Amygdala (tissue), 56 donors: ENCODE data around the gene SLC29A3.
A peak's percentile ranks its signal among the peaks of the same experiment; 100 is the strongest.

Source experiments
- DNase-seq, 56 donors: peaks; one replicate each; lab custom pipeline; 2025; lab: John Stamatoyannopoulos, UW

Gene SLC29A3

DNA sequence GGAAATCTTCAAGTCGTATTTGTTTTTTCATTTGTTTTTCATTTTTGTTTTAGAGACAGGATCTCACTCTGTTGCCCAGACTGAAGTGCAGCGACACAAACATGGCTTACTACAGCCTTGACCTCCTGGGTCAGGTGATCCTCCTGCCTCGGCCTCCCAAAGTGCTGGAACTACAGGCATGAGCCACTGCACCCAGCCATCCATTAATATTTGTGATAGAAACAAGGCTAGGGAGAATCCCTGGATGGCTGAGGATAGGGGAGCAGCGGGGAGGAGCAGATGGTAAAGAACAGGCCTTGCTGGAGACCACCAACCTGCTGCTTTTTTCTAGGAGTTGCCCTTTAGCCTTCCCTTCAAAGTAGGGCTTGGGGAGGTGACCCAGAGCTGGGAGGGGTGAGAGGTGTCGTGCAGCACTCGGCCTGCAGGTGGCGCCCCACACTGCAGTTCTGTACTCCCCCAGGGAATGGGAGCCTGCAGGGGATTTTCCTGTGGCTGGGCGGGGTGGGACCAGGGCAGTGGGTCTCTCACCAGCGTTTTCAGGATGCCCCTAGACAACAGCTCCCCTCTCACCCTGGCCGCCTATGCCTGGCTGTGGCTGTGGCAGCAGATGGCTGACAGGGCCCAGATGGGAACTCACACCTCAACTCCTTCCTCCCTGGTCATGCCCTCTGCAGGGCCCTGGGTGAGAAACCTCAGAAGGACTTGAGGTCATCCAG is 65.1 kb downstream of the SLC29A3 start:
- DNase-seq = peak in 51 of 56 donors; percentile 14 to 89 (median 61)

DNA sequence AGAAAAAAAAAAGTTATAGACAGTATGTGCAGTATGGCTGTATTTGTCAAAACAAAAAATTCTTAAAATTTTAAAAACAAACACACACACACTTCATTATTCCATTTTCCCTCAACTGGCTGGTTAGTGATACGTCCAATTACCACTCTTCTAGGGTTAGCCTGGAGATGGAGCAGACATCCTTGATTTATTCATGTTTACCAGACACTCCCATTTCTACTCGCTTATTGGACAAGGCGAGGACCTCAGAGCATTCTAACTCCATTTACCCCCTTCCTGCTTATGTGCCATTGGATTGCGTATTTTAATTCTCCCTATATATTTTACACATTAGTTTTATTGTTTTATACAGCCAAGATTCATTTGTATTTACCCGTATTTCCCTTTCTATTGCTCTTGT is 69.1 kb downstream of the SLC29A3 start:
- no peak for DNase-seq

DNA sequence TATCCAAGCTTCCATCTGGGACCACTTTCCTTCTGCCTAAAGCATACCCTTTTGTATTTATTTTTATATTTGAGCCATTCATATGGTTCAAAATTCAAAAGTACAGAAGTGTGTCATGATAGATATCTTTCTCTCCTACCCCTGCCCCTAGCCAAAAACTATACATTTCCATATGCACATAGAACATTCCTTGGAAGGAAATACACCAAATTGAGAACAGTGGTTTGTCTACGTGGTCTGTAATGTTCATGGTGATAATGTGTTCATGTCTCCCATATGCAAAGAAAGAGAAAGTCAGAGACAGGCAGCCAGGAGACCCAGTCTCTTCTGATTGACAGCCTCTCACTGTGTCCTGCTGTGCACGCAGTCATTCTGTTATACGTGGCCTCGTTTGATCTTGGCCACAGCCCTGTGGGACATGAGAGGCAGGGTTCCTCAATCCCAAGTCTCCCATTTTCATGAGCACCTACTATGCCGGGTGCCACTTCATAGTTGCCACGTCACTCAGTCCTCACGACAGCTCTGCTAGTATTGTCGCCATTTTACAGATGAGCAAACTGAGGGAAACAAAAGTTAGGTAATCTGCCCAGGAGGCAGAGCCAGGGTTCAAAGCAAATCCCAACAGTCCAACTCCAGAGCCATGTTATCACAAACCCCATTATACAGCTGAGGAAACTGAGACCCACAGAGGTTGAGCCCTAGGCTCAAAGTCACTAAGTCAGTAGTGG is 69.7 kb downstream of the SLC29A3 start:
- DNase-seq = no peak

DNA sequence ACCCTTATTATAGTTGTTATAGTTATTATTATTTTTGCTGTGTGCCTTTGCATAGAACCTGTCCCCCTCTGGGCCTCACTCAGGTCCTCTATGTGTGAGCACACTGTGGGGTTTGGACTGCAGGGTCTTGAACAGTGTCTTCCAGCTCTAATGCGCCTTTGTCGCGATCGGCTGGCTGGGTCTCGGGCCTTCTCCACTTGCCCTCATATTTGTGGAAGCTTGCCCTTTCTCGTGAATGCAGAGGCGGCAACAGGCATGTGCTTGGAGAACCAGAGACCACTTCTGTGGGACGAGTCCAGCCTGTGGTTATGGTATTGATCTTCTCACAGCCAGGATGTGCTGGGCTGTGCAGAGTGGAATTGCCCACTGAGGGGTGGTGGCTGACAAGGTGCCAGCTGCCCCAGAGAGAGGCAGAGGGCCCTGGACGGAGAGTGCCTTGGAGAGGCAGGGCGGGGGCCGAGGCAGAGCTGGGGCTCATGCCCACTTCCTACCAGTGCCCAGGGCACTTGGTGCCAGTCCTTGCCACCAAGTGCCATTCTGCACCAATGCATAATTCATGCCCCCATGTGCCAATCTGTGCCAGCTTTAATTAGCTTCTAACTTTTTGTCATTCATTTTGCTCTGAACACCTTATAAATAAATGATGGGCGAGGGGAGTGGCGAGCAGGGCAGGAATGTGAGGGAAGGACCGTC is 70.9 kb downstream of the SLC29A3 start:
- peak in 8 of 56 donors; percentile 23 to 66 (median 46) for DNase-seq

DNA sequence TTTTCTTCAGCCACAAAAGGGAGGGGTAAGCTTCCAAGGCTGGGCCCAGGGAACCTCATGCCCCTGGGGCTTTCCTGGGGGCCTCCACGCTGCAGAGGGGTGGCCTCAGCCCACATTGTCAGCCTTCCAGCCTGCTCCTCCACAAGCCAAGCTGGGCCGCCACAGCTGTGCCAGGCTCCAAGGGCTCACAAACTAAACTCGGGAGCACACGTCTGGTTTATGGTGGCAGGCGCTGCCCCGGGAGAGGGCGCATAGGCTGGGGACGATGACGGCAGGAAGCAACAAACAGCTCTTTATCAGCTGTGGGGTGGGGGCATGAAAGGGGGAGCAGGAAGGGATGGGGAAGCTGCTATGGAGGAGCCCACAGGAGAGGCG is 71.4 kb downstream of the SLC29A3 start:
- peak in 37 of 56 donors; percentile 20 to 76 (median 48) for DNase-seq

DNA sequence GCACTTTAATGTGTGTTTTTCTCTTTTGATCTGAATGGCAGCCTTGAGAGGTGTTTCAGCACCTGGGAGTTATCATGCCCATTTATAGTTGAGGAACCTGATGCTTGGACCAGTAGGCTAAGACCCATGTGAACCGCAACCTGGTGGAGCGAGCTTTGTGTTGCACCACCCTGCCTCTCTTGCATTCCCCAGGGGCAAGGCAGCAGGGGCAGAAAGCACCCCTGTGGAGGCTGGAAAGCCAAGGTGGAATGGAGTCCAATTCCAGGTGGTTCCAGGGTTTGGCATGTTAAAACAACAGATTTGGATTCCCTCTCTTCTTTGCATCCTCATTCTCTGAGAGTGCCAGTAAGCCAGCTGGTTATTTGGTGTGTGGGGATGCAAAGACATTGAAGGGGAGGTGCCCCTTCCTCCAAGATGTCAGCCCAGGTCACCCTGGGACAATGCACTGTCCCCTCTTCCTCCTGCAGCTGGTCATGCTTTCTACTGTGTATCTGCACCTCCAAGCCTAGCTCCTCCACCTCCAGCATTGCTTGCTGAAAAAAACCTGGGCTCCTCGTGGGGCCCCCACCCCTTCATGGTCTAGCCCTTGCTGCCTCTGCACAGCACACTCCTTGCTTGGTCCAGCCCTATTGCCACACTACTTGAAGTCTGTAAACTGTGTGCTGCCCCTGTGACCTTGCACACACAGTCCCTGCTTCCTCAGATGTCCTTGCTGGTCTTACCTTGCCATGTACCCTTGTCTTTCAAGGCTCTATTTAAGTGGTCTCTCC is 72.0 kb downstream of the SLC29A3 start:
- DNase-seq = no peak

DNA sequence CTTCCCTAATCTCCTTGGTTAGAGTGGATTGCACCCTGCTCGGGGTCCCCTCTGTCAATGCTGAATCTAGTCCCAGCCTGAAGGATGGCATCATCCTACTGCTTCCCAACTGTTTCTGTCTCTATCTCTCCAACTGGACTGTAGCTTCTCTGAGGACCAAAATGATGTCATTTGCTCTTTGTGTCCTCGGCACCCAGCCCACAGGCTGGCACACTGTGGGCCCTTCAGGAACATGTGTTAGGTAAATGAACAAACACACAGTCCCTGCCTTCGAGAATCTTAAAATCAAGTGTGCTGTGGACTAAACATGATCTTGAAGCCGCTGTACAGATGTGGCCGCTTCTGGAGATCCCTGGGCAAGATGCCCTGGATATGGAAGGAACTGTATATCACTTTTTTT is 72.6 kb downstream of the SLC29A3 start:
- peak in 1 of 56 donors; percentile 46 for DNase-seq

DNA sequence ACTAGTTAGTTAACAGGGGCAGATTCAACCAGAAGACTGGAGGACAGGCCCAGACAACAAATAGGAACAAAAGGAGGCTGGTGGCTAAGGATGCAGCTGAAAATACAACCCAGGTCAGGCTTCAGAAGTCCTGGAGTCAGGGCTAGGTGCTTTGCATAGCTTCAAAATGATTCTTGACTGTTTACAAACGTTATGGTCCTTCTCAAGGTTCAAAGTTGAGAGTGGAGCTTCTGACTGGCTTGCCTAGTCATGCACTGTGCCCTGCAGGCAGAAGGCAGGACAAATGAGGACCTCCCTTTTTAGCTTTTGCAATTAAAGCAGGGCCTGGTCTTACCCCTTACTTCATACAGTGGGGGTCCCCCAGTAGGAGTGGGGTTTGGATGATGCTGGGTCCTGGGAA is 73.2 kb downstream of the SLC29A3 start:
- DNase-seq = no peak

DNA sequence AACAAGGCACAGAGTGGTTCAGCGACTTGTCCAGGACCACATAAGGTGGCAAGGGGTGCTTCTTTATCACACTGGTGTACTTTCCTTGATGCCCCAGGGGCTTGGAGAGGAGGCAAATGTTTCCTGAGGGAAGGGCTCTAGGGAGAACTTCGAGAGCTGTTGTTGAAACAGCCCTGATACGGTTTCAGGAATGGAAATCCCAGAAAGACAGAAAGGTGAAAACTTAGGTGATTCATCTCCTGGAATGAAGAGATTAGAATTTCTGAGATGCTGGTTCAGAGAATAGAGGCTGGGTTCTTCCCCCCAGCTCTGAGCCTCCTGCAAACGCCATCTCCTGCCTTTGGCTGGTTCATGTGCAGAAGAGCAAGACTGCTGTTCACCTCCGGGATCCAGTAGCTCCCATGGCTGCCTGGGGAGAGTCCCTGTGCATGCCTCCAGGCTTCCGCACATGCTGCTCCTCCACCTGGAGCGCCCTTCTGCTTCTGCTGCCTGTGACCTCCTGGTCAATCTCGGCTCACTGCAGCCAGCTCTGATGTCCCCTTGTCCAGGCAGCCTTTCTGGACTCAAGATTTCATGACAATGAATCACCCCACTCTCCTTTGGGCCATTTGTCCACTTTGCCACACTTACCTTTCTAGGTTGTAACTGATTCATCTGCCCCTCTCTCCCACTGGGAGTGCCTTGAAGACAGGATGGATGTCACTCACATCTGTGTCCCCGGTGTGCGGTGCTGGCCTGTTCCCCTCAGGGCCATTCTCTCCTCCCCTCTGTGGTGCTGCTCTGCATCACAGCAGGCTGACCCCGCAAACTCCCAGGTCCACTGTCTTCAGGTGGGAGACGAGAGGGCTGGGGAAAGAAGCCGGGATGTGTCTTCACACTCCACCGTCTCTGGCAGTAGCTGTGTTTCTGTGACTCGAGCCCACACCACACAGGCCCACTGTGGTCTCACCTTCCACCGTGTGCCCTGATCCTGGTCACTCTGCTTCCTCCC is 74.0 kb downstream of the SLC29A3 start:
- DNase-seq = no peak

DNA sequence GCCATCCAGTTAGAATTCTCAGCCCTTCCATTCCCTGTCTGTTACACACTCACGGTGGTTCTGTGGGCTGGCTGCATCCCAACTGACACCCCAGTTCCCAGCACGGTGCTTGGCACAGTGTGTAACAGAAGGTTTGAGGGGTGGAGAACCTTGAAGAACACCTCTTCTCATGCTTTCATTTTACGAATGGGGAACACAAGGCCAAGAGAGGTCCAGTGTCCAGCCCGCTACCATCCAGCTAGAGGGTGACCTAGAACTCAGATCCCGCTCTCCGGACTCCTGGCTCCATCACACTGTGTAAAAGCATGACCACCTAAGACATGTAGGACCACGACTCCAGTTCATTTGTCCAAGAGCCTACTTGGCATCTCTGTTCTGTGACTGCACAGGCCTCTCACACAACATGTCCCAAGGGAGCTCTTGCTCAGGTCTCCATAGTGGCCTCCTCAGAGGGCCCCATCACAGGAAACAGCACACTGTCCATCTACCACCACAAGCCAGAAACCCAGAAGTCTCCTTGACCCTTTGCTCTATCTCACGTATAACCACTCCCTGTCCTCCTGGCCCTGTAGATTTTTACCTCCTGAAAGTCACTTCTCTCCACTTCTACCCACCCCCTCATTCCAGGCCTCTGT is 74.9 kb downstream of the SLC29A3 start:
- DNase-seq = no peak

DNA sequence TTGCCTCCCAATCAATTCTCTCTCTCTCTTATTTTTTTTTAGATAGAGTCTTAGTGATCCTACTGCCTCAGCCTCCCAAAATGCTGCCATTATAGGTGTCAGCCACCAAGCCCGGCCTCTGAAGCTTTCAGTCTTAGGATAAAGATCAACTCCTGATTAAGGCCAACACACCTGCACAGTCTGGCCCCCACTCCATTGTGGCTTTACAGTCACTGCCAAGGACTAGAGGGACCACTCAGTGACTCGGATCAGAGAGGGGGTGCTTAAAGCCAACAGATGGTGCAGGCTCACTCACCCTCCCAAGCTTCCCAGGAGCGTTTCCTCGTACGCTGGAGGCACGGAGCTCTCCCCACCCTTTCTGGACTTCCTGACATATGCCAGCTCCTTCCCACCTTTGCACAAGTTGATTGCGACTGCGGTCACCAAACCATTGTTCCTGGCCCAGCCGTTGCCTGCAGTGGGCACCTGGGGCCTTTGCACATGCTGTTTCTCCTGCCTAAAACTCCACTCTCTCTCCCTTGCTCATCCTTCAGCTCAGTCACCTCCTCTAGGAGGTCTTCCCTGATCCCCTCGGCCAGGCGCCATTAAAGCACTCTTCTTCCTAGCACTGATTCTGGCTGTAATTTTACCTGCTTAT is 76.0 kb downstream of the SLC29A3 start:
- no peak for DNase-seq

DNA sequence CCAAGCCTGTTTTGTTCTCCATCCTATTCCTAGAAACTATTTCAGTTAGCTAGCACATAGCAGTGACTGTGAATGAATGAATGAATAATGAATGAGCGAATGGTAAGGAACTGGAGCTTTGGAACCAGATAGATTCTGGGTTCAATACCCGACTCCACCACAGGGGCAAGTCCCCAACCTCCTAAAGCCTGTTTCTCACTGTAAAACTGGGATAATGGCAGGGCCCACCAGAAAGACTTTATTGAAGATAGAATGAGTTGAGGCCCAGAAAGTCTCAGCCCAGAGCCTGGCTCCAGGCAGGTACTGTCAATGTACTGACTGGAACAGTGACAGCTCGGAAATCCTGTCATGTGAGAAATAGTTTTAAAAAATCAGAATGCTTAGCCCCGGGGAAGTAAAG is 76.6 kb downstream of the SLC29A3 start:
- no peak for DNase-seq

DNA sequence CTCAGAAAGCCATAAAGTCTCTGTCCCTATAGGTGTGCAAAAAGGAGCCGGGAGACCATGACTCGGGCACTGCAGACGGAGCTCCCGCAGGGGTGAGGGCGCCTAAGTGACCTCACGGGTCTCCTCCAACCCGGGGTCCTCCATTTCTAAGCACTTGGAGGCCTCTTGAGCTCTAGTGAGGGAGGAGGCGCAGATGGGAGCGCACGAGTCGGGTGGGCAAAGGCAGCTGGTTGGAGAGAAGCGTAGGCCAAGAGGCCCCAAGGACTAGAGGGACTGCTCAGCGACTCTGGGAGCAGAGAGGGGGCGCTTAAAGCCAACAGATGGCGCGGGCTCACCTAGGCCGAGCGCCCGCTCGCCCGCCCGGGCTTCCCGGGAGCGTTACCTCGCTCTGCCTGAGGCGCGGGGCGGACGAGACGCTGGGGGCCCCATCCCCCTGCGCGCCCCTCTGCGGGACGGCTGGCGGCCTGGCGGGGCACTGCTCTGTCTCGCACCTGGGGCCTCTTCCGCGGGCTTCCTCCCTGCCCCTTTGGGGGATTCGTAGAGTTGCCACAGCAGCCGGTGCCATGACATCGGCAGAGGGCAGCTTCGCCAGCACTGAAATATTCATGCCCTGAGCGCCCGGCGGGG is 77.1 kb downstream of the SLC29A3 start:
- DNase-seq = peak in 21 of 56 donors; percentile 13 to 63 (median 47)

DNA sequence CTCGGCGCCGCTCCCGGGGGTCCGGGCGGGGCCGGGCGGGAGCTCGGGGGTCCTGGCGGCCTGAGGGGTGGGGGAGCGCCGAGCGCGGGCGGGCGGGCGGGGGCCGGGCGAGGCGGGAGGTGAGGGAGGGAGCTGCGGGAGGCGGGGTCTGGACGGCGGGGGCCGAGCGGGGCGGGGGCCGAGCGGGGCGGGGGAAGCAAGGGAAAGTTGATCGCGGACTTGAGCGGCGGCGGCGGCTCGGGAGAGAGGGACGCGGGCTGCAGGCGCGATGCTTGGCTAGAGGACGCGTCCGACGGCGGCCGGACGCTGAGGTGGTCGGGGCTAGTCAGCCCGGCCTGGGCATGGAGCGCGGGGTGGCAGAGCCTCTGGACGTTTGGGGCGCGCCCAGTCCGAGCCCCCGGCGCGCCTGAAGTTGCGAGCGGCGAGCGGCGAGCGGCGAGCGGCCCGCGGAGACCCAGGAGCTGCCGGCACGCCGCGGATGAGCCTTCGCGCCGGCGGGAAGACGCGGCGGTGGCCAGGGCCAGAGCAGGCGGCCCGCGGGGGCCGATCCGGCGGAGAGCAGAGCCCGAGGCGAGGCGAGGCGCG is 77.7 kb downstream of the SLC29A3 start, which contains the start of gene CDH23:
Gene CDH23 (plus strand): TSS at position 210 of the 585 bp plus-strand sequence. CDS start 42,912 bp downstream, outside the sequence.
- peak in 14 of 56 donors; percentile 16 to 62 (median 46) for DNase-seq

DNA sequence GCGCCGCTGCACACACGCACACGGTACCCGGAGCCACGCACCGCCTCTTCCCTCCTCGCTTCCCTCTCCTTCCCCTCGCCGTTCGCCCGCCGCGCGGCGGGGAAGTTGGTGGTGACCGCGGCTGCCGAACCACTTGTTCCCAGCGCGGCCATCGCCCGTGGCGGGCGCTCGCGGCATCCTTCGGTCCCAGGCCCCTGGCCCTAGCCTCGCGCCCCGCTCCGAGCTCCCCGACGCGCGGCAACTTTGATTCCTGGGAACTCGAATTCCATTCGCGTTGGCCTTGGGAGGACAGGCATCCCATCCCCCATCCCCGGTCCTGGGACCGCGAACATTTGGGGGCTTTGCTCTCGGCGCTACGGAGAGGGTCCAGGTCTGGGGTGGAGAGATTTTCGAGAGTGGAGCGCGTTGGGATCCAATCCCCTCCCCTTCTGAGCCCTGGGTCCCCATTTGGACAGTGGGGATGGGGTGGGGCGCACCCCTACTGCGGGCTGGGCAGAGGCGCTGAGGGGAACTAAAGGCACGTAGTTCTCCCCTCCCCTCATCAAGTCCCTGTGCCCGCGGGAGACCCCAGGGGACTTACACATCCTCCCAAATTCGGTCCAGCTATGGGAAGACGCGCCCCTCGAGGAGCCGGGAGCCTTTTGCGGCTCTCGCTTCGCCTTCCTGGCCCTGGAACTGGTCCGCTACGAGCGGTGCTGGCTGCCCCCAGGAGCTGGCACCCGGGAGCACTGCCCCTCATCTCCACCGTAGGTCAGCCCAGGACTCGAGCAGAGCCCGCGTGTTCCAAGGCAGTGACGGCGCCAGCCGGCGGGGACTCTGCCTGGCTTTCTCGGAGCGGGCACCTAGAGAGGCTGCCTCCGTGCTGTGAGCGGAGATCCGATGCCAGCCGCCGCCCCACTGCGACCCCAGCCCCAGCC is 78.5 kb downstream of the SLC29A3 start:
- DNase-seq = peak in 2 of 56 donors; percentile 11 to 16

DNA sequence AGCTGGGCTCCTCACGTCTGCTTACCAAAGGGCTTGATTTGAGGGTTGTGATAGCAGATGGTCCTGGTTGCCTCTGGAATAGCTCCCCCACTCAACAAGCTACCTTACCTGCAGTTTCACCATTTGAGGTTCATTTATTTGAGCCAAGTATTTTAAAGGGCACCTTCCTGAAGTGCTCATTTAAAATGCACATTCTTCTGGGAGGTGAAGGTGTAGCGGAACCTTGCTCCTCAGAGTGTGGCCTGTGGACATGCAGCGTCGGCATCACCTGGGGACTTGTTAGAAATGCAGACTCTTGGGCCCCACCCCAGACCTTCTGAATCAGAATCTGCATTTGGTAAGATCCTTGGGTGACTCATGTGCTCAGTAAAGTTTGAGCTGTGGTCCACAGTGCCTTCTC is 79.9 kb downstream of the SLC29A3 start:
- no peak for DNase-seq
